B cell (primary cell): ENCODE measurements around the gene MAT1A.

Experiments
- EZH2 ChIP-seq: IDR thresholded peaks from 2 replicates; pipeline ENCODE4 v1.6.1; 2012; ENCODE audit warnings: borderline replicate concordance, low read depth, mild to moderate bottlenecking, moderate library complexity, low read length; ENCODE audit not compliant: insufficient read depth, poor library complexity, severe bottlenecking
- TF ChIP-seq, protein P1 (sequence below): fragments of 200-600 bp; IDR thresholded peaks from one replicate; pipeline ENCODE4 v1.8.0; 2022; ENCODE audit warnings: antibody characterized with exemption, mild to moderate bottlenecking

DNA sequence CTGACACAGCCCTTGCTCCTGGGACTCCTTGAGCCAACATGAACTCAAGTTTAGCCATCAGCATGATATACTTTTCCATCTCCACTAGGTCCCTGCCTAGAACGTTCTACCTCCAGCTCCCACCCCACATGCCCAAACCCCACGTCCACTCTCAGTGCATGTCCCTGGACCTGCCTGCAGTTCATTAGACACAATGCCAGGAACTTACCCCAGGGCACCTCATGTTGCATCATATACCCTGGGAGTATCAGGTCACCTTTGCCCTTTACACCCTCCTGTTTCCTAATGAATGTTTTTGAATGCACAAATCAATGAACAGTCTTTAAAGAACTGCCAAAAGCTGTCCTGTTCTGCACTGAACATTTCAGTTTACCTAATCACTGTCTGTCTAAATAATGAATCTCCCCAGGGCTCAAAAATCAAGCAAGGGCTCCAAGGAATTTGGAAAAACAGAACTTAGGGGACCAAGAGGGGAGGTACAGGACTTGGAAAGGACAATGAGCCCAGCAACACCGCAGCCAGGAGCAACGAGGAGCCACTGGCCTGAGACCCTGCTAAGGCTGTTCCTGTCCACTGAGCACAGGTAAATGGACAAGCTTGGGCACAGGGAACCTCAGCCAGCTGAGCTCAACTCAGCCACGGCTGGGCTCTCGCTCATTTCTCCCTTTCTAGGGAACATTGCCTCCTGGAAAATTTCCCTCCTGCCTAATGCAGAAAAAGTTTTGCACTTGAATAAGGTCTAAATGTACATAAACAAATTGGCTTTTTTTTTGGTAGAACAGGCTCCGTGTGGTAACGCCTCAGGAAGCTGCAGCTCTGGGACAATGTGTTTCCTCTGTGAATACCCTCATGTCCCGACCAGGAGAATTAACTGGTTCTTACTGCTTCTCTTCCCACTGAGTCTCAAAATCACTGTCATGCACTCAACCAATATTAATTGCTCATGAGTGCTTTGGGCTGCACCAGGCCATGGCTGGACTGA, 7.4 kb downstream of the MAT1A start:
- TF ChIP-seq, protein P1, sequence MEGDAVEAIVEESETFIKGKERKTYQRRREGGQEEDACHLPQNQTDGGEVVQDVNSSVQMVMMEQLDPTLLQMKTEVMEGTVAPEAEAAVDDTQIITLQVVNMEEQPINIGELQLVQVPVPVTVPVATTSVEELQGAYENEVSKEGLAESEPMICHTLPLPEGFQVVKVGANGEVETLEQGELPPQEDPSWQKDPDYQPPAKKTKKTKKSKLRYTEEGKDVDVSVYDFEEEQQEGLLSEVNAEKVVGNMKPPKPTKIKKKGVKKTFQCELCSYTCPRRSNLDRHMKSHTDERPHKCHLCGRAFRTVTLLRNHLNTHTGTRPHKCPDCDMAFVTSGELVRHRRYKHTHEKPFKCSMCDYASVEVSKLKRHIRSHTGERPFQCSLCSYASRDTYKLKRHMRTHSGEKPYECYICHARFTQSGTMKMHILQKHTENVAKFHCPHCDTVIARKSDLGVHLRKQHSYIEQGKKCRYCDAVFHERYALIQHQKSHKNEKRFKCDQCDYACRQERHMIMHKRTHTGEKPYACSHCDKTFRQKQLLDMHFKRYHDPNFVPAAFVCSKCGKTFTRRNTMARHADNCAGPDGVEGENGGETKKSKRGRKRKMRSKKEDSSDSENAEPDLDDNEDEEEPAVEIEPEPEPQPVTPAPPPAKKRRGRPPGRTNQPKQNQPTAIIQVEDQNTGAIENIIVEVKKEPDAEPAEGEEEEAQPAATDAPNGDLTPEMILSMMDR = no peak
- TF ChIP-seq EZH2 = no peak
